Measurements from ENCODE around the gene DIAPH3.
"Not testable (repeated sequence)": the region's sequence is repeated elsewhere in the genome, so short reads cannot be mapped to it uniquely, and the experiment has no call there.

The DIAPH3 gene

DNA sequence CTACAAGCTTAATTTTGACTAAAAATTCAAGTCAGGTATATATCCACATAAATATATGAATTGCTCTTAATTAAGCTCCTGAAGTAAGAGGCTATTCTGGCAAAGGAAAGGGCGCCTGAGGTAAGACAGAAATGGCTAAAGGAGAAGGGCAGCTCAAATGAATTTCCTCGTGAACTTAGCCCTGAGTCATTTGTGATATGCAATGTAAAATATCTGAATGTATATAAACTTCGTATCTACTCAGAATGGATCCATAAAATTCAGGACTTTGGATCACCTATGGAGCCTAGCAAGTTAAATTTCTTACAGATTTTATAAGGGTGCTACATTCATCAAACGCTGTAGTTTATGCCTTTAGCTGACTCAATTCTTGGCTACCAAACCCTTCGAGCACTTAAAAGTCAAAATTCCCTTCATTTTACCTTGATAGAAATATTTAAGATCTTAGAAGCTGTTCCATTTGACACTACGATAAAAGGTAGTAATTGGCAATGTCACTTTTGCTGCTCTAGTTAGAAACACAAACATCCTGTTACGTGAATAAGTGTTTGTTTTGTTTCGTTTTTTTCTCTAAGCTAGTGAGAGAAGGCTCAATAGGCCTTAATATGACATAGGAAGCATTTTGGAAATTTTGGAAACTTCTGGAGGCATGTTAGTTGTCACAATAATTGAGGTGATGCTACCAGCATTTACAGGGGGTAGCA lies 69.2 kb downstream of the DIAPH3 start:
- no peak for DNase-seq (ENCODE audit: low read depth, low spot score)

DNA sequence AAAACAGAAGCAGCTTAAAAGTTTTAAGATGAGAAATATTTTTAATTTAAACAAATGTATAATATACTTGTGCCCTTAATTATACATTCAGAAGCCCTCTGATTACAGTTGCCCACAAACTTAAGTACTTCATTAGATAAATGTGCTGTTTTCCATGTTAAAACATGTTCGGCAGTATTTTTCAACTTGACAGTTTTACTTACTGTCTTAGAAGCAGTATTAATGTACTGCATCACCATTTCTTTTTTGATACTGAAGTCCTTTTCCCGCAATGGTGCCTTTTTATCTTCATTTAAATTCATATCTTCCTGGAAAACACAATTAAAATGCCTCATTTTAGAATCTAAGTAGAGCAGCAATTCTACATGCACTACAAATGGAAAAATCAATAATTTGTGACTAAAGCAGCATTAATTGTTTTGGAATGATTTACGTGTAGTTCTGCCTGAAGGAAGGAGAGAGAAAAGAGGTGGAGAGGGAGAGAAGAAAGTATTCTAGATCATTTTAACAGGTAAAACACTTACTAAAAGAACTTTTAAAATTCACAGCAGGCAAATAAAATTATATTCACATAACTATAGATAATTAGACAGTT lies 70.2 kb downstream of the DIAPH3 start:
- no peak for DNase-seq (ENCODE audit: low read depth, low spot score)

DNA sequence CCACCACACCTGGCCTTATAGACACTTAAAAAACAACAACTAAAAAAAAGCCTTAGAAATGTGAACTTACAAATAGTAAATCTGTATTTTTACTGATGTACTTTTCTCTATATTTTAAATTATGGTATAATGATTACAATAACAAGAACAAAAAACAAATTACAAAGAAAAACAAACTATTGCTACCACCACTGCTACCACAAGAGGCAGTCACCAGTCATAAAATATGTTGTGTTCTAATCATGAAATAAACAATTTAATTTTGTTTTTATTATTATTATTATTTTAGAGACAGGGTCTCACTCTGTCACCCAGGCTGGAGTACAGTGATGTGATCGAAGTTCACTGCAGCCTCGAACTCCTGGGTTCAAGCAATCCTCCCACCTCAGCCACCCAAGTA lies 72.2 kb downstream of the DIAPH3 start:
- DNase-seq (ENCODE audit: low read depth, low spot score) = no peak

DNA sequence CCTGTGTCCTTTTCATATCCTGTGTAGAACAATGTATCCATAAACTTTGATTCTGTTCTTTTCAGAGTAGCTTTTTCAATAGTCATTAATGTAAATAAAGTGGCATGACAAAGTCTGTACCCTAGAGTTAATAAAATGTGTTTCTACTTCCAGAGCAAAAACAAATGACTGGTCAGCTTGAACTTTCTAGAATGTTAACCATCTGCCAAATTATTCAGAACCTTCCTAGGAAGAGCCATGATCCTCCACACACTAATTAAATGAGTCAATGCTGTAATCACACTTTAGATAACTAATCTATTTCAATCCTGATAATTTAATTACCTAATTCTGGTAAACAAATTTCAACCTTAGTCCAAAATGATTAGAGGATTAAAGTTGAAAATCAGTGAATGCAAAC lies 73.2 kb downstream of the DIAPH3 start:
- no peak for DNase-seq (ENCODE audit: low read depth, low spot score)

DNA sequence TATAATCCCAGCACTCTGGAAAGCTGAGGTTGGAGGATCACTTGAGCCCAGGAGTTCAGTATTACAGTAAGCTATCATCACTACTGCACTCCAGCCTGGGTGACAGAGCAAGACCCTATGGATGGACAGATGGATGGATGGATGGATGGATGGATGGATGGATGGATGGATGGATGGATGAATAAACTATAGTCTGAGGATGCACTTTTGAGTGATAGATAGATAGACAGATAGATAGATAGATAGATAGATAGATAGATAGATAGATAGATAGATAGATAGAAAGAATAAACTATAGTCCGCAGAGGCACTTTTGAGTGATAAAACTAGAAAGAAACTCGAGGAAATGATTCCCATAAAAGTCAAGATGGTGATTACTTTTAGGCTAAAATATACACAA lies 79.9 kb downstream of the DIAPH3 start:
- DNase-seq (ENCODE audit: low read depth, low spot score) = not testable (repeated sequence)

DNA sequence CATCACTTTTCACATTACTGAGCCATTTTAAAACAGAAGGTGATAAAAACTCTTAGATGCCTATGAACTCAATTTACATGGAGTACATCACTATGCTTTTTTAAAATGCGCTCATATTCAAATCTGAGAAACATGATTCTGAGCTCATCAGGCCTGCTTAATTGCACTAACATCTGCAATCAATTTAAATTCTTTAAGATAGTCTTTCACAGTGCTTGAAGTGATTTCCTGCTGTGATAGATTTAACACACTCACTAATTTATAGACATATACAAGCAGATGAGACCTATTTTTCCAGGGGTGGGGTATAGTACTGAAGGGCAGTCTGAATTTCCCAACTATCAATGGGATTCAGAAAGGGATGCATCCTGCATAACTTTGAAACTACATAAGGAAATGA lies 82.9 kb downstream of the DIAPH3 start:
- DNase-seq (ENCODE audit: low read depth, low spot score) = no peak

DNA sequence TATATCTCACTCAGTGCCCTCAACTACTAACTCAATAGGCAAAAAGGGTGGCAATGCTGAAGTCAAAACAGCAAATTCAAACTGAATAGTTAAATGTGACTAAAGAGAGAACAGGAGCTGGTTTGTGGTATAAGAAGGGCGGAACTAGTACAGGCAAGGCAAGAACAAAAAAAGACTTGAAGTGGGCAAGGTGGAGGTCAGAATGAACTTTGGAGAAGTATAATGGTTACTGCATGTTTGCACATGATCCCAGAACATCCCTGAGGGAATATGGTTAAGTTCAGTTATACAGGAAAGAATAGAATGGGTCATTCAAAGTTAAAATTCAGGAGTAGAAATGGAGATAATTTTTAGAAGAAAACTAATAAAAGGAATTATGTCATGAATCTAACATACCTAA lies 85.5 kb downstream of the DIAPH3 start:
- DNase-seq (ENCODE audit: low read depth, low spot score) = no peak

DNA sequence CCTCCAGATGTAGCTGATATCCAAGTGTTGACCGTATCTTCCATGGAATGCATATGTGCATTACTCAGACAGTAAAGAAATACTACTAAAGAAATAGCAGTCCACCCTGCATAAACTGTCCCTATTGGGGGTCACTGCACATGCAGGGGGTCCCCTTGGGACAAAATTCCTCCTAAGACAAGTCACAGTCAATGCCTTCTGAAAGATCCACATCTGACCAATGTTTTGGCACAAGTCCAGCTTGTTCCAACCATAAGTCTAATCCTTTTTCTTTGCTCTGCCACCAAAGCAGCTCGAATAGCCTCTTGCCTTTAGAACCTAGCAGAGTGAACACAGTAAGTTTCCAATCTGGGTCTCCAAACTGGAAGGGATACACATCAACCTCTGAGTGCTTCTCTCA lies 87.9 kb downstream of the DIAPH3 start:
- no peak for DNase-seq (ENCODE audit: low read depth, low spot score)

DNA sequence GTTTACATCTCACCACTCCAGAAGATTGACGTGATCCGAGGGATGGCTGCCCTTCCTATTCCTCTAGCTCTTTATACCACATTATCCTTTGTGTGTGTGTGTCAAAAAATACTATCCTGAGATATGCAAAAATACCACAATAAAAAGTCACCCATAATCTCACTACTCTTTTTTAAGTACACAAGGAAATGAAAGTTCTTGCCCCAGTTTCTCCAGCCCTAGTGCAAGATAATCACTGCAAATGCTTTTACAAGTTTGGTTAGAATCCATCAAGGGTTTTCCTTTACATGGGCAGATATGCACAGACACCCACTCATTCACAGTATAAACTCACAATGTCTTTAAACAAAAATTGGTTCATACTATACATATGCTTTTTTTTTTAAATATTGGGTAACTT lies 89.3 kb downstream of the DIAPH3 start:
- DNase-seq (ENCODE audit: low read depth, low spot score) = no peak

DNA sequence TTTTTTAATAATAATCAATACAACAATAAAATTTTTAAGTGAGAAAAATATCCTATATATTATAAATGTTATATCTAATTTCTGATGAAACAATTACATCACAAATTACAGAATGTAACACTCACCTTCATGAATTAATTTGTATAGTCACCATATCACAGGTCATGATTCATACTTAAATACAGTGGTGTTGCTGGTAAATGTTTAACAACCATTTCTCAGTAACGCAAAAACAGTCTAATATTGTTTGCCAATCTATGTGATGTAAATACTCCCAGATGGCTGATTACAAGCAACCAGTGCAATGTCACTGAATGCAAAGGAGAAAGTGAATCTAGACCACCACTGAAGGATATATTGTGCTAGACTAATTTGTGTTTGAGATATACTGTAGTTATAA lies 97.5 kb downstream of the DIAPH3 start:
- DNase-seq (ENCODE audit: low read depth, low spot score) = no peak

DNA sequence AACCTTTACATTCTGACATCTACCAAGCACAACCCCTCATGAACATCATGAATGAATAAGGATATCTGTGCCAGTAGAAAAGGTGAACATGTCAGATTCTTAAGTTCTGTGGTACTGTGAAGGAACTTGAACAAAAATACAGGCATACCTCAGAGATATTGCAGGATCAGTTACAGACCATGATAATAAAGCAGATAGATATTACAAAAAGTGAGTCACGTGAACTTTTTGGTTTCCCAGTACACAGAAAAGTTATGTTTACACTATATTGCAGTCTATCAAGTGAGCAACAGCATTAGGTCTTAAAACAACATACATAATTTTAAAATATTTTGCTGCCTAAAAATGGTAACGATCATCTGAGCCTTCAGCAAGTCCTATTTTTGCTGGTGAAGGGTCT lies 101.2 kb downstream of the DIAPH3 start:
- no peak for DNase-seq (ENCODE audit: low read depth, low spot score)

DNA sequence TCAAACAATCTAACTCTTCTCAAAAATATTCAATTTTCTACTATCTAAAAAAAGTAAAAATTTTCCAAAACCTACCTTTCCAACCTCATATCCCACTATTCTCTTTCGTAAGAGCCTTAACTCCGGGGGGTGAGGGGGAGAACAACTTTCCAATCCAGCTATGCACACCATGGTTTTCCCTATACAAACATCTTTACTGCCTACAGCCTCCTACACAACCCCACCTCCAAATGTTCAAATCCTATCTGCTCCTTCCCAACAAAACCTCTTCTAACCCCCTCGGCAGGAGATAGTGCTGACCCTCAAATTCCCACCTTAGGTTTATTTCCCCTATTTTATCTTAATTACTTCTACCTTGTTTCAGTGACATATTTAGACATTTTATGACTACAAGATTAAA lies 102.0 kb downstream of the DIAPH3 start:
- no peak for DNase-seq (ENCODE audit: low read depth, low spot score)

DNA sequence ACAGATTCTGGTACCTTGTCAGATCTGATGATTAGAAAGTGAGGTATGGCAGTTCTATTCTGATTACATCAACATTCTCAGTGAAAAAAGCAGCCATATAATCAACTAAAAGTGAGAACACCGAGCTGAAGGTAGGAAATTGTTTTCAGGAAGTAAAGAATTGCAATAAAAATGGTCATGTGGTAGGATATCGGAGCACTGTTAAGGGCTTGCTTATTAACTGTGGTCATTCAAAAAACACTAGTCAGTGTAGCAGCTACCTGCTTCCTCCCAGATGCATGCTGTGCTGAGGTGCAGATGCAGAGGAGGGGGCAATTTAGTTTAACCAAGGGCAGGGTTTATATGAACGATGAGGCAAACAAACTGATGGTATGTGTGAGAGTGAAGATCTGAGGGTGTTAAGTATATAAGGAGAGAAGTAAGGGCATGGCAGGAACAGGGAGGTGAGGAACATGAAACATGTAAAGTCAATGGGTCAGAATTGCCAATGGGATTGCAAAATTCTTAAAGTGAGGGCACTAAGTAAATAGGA lies 111.9 kb downstream of the DIAPH3 start:
- no peak for DNase-seq (ENCODE audit: low read depth, low spot score)

DNA sequence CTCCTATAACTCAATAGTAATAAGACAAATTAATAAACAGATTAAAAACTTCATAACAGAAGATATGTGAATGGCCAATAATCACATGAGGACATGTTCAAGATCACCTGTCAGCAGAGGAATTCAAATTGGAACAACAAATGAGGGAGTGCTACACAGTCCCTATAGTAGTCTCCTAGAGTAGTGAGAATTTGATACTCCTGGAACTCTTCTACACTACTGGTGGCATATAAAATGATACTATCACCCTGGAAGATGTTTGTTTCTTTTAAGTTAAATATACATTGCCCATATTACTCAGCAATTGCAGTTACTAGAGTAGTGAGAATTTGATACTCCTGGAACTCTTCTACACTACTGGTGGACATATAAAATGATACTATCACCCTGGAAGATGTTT lies 115.4 kb downstream of the DIAPH3 start:
- DNase-seq (ENCODE audit: low read depth, low spot score) = not testable (repeated sequence)

DNA sequence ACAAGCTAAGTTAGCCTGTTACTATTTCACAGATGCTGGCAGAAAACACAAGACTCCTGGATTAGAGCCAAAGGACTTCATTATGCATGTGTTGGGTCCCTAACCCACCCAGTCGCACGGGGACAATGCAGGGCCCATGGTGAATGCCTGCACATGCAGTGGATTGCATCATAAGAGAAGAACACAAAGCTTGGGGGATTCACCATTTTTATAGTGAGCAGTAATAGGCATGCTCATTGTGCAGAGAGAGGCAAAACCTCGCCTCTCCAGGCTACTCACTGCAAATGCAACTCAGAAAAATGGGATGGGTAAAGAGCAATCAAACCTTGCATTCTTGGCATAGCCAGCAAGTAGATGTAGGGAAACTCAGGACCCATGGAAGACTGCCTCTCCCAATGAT lies 115.8 kb downstream of the DIAPH3 start:
- DNase-seq (ENCODE audit: low read depth, low spot score) = no peak

DNA sequence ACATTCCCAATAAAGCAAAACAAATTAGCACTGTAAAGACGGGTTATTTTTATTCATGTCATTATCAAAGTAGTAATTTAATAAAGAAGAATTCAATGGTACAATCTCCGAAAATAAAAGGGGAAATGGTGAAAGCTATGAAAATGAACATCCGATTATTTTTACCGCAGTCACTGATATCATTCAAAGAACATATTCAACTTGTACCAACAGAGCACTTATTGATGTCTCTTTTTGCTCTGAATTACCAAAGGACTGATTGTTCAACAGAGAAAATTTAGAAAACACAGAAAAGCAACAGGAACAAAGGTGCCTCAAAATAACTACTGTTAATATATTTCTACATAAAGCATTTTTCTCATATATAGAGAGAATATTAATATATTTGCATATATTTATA lies 119.4 kb downstream of the DIAPH3 start:
- DNase-seq (ENCODE audit: low read depth, low spot score) = no peak

DNA sequence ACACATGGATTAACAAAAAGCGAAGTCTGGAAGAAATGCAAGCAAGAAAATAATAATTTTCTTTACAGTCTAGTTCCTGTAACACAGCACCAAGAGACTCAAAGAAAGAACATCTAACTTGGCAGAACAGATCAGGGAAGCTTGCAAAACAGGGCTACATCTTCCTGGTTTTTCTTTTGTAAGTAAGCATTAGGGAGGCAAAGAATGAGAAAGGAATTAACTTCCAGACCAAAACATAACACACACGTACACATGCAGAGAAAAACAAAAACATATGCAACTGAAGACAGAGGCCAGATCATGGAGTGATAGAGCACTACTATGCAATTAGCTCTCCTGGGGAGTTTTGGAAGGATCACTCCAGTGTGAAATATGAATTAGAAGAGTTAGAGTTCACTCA lies 120.5 kb downstream of the DIAPH3 start:
- DNase-seq (ENCODE audit: low read depth, low spot score) = no peak

DNA sequence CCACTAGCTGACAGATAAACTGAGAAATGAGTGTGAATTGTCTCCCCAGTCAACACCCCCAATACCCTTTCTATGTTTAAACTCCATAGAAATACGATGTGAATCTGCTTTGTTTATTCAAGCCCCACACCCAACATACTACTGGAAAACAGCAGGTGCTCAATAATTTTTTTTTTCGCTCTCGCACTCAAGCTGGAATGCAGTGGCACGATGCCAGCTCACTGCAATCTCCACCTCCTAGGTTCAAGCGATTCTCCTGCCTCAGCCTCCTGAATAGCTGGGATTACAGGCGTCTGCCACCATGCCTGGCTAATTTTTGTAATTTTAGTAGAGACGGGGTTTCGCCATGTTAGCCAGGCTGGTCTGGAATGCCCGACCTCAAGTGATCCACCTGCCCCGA lies 123.1 kb downstream of the DIAPH3 start:
- not testable (repeated sequence) for DNase-seq (ENCODE audit: low read depth, low spot score)

DNA sequence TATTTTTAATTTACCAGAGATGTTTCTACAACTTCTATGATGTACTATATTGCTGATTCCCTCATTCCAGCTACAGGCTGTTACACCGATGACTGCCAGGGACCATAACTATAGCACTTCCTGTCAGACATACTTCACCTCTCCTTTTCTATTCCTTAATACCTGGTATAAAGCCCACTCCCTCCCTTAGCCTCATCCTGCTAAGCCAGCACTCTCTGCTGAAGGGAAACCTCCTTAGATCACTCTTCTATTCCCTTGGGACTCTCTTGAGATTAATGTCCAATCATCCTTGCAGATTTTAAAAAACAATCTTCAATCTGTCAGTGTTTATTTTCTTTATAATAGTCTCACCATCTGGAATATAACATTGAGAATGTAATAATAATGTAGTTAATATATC lies 127.9 kb downstream of the DIAPH3 start:
- no peak for DNase-seq (ENCODE audit: low read depth, low spot score)

DNA sequence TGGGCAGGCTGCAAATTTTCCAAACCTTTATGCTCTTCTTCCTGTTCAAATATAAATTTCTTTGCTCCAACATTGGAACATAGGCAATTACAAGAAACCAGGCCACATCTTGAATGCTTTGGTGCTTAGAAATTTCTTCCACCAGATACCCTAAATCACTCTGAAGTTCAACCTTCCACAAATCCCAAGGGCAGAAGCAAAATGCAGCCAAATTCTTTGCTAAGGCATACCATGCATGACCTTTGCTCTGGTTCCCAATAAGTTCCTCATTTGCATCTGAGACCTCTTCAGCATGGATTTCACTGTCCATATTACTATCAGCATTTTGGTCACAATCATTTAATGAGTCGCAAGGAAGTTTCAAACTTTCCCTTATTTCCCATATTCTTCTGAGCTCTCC lies 130.9 kb downstream of the DIAPH3 start:
- DNase-seq (ENCODE audit: low read depth, low spot score) = no peak

DNA sequence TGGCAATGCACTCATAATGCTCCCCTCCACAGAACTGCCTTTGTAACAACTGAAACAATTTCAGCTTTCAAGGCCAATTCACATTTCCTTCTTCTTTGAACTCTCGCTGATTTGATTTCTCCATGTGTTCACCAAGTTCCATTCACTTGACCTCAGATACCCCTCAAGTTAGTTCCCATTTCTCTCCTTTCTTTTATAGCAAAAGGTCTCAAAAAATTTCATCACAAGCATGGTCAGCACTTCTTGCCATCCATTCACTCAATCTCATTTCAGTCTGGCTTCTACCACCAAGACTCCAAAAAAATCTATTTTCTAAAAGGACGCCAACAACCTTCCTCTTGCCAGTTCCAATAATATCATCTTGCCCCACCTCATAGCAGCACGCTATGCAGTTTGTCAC lies 135.7 kb downstream of the DIAPH3 start:
- DNase-seq (ENCODE audit: low read depth, low spot score) = no peak

DNA sequence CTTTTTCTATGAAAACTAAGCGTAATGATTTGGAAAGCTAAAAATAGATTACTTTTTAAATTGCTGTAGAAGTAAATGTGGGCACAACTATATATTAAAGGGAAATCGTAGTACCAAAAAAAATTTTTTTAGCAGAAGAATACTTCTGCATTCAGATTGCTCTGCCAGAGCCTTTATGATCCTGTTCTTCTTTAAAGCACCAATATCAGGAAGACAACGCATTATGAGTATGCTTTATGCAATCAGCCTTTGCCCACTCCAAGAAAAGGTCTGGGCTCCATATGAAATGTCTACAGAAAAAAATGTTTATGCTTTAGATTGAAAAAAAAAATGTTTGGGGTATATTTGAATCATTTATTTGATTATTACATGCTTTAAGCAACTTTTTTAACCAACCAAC lies 137.4 kb downstream of the DIAPH3 start:
- DNase-seq (ENCODE audit: low read depth, low spot score) = no peak

DNA sequence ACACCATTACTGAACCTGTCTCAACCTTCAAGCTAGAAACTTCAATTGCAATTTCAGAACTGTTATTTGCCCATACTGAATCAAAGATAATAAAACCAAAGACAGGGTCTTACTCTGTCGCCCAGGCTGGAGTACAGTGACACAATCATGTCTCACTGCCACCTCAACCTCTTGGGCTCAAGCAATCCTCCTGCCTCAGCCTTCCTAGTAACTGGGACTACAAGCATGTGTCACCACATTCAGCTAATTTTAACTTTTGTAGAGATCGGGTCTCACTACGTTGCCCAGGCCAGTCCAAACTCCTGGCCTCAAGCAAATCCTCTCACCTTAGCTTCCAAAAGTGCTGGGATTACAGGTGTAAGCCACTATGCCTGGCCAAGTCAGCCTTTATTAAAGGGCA lies 143.4 kb downstream of the DIAPH3 start:
- no peak for DNase-seq (ENCODE audit: low read depth, low spot score)

Data from iPS DF 19.7 (cell line).